GM18507 (cell line): Measurements from ENCODE around the gene AVPR2.

Experiments used
- DNase-seq: peaks from one replicate; pipeline ENCODE4 v3.0.0; 2011; ENCODE audit warnings: low read depth; ENCODE audit not compliant: insufficient read length; ENCODE audit errors: extremely low spot score
- FAIRE-seq: peaks from 2 replicates; lab custom pipeline; 2011; peaks lifted over from hg19 to GRCh38; lab: Jason Lieb, UNC

The AVPR2 gene

DNA sequence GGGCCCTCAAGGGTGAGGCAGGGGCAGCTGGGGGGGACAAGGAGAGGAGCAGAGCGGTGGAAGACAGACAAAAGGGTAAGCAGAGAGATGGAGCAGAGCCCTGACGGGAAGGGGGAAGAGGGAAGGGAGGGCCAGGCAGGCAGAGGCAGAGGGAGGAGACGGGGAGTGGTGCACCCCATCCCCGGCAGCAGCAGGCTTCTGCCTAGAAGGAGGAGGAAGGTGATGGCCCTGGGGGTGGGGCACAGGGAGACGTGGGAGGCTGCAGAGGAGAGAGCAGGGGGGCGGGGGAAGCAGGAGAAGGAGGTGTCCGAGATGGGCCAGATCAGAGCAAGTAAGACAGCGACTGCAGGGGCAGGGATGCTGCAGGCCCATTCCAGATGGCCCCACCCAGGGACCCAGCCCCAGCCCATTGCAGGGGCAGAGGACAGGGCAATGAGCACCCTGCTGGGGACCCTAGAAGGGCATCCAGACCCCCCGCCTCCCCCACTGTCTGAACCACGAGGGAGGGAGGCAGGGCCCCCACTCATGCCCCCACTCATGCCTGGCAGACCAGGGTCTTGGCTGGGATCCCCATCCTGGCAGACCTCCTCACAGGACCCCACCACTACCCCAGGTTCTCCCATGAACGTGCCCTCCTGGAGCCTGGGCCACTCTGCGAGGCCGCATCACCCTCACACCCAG, 21.2 kb upstream of the AVPR2 start:
- FAIRE-seq = no peak
- no peak for DNase-seq

DNA sequence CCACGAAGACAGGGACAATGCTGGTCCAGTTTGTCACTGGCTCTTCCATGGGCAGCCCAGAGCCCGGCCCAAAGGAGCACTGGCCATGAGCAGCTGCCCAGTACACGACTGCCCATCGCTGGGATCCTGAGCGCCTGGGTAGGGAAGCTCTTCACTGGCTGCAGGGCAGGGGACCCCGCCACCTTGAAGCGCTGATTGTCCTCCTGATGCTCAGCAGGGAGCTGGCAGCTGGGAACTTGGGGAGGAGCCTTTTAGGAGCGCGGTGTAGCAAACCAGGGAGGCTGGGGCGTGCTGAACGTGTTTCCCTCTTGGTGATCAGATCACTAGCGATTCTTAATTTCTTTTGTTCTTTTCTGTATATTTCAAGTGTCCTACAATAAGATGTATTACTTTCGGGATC, 20.3 kb upstream of the AVPR2 start:
- no peak for FAIRE-seq
- DNase-seq = no peak

- FAIRE-seq = no peak
- DNase-seq = no peak
These were observed 19.9 kb upstream of the AVPR2 start for GRCh38 chrX:153884590-153884989.

GRCh38 chrX:153885208-153885787, 19.2 kb upstream of the AVPR2 start:
- FAIRE-seq = no peak

GRCh38 chrX:153885968-153886903, 18.2 kb upstream of the AVPR2 start, which contains the start of gene L1CAM:
TSS of gene L1CAM (minus strand) at chrX:153886173. CDS start at chrX:153875836, 10,337 bp downstream.
- FAIRE-seq (no peak), DNase-seq (no peak)

More at GRCh38 chrX:153885208-153885787, 19.2 kb upstream of the AVPR2 start:
- no peak for DNase-seq

DNA sequence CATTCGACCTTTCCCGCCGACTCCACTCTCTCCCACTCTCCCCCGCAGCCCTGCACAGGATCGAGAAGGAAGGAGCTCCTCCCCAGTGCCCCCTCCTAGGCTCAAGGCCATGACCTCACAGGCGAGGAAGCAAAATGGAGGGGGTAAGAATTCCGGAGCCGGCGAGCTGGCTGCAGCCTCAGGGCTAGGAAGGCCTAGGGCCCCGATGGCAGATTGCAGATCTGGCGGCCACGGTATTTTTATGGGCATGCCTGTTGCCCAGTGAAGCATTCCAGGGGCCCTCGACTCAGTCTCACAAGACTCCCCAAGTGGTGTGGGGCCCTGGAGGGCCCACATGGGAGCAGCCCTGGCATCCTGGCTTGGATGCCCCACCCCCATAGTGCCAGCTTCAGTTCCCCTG, 17.6 kb upstream of the AVPR2 start:
- DNase-seq (no peak), FAIRE-seq (no peak)

- no peak for DNase-seq
- no peak for FAIRE-seq
These were observed 17.1 kb upstream of the AVPR2 start for GRCh38 chrX:153887385-153887784.

DNA sequence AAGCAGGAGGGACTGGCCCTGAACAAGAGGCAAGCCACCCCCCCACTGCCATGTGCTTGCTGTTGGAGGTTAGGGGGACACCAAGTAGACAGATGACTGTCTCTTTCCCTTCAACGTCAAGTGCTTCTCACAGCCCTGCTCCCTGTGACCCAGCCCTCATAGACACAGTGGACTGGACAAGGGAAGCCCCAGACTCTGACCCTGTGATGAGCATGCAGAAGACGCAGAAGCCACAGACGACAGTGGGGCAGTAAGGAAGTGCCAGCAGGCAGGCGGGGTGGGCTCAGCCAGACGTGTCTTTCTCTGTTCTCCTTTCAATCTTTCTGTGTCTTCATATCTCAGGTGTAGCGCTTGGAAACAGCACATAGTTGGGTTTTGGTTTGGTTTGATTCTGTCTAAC, 16.1 kb upstream of the AVPR2 start:
- DNase-seq (no peak), FAIRE-seq (peak; percentile 24)

GRCh38 chrX:153889123-153889522, 15.3 kb upstream of the AVPR2 start:
- DNase-seq (no peak), FAIRE-seq (no peak)

GRCh38 chrX:153897899-153898298, 6.6 kb upstream of the AVPR2 start:
- DNase-seq (no peak), FAIRE-seq (no peak)

DNA sequence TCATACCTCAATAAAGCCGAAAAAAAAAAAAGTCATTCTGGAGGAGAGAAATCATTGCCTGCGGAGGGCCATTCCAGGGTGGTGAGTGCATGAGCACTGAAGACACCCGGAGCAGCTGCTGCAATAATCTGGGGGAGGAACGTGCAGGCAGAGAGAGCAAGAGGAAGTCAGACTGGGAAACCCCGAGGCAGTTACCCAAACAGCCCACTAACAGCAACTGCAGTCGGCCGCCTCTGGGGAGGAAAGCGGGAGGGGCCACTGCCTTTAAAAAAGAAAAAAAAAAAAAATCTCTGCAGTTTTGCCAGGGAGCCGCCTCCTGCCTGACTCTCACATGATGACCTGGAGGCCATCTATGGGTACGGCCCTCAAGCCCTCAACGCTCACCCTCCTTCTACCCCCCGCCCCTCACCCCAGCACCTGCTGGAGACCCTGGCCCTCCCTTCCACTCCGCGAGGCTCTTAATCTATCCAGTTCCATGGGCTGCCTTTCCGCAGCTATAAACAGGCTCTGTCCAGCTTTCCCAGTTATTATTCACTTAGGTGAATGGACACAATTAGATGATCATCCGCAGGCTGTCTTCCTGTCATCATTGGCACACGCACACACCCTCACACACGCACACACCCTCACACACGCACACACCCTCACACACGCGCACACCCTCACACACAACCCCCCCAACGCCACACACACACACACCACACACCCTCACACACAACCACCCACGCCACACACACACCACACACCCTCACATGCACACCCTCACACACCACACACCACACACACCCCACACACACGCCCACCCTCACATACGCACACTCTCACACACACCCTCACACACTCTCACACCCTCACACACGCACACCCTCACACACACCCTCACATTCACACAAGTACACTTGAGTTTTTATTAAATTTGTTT, 3.4 kb upstream of the AVPR2 start:
- peak; percentile 37 for DNase-seq
- FAIRE-seq = peak; percentile 97

GRCh38 chrX:153901753-153902140, 2.7 kb upstream of the AVPR2 start:
- FAIRE-seq (no peak), DNase-seq (no peak)

GRCh38 chrX:153902385-153902784, 2.1 kb upstream of the AVPR2 start:
- DNase-seq (no peak), FAIRE-seq (no peak)

GRCh38 chrX:153903238-153903980, 1.1 kb upstream of the AVPR2 start:
- DNase-seq (no peak), FAIRE-seq (no peak)

DNA sequence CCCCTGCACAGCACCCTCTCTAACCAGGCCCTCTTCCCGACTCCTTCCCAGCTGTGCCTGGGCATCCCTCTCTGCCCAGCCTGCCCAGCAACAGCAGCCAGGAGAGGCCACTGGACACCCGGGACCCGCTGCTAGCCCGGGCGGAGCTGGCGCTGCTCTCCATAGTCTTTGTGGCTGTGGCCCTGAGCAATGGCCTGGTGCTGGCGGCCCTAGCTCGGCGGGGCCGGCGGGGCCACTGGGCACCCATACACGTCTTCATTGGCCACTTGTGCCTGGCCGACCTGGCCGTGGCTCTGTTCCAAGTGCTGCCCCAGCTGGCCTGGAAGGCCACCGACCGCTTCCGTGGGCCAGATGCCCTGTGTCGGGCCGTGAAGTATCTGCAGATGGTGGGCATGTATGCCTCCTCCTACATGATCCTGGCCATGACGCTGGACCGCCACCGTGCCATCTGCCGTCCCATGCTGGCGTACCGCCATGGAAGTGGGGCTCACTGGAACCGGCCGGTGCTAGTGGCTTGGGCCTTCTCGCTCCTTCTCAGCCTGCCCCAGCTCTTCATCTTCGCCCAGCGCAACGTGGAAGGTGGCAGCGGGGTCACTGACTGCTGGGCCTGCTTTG, 1.1 kb downstream of the AVPR2 start:
- DNase-seq (no peak), FAIRE-seq (no peak)

GRCh38 chrX:153906126-153906917, 1.8 kb downstream of the AVPR2 start:
- DNase-seq (no peak), FAIRE-seq (peak; percentile 9)

DNA sequence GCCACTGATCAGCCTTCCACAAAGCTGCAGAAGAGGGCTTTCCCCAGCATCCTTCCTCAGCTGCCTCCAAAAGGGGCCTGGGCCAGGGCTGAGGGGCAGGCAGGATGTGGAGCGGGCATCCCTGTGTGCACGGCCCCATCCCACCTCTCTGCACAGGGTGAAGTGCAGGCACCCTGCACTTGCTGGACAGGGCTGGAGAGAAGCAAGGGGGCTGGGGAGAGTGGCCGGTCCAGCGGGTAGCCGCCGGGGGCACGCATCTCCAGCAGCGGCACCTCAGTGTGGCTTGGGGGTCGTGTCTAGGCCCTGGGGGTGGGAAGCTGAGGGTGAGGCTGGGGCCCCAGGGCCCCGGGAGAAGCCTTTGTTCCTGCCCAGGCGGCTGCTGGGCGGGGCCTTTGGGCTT, 3.0 kb downstream of the AVPR2 start:
- FAIRE-seq (no peak), DNase-seq (no peak)
